H1 (cell line): ENCODE results near the gene SPIRE1. TPM values are rescaled to one million over a fixed set of nuclear protein-coding genes. Genes with fewer than 3 reads are reported as not detected.

Experiments
- BCL11A ChIP-seq, 2 experiments: IDR thresholded peaks; one replicate each; pipeline ENCODE4 v1.6.1; 2011; ENCODE audit warnings: low read depth in 2 of 2, low read length in 2 of 2, mild to moderate bottlenecking in 2 of 2
- CHD1 ChIP-seq: IDR thresholded peaks from 2 replicates; pipeline ENCODE4 v1.6.1; 2012; ENCODE audit warnings: low read depth, low read length, improper control_type of control experiment
- CHD2 ChIP-seq: IDR thresholded peaks from 2 replicates; pipeline ENCODE4 v1.6.1; 2012; ENCODE audit warnings: low read length, improper control_type of control experiment
- CREB1 ChIP-seq: IDR thresholded peaks from 2 replicates; pipeline ENCODE4 v1.6.1; 2012; ENCODE audit warnings: inconsistent platforms
- HDAC2 ChIP-seq, 2 experiments: fragments of 300-600 bp in 1 of 2; sonication (generic) in 1 of 2; IDR thresholded peaks; 2 replicates each; pipeline ENCODE4 v1.6.1; 2011 to 2012; ENCODE audit warnings: low read depth in 2 of 2, low read length in 2 of 2, mild to moderate bottlenecking in 2 of 2, moderate library complexity in 2 of 2, borderline replicate concordance in 1 of 2, inconsistent platforms in 1 of 2
- polyA plus RNA-seq, 7 experiments: library from polyadenylated mRNA; depleted of rRNA in 3 of 7; stranded (reverse) in 5 of 7; unstranded in 2 of 7; fragments of >200 nt in 5 of 7; fragments of 200-250 nt in 2 of 7; gene quantifications; 1 replicate in 5 of 7; 2 replicates in 1 of 7; 4 replicates in 1 of 7; pipeline versions ENCODE4 v1.2.1 to v1.2.3, GENCODE V29; 2011 to 2013; ENCODE audit warnings: missing spikeins in 2 of 7, mixed read lengths in 2 of 7
- total RNA-seq: library from RNA; stranded (reverse); fragmentation: NEBNext Ultra II Directional; extraction: Animal tissue kit (Norgen Biotek cat#: 25700); gene quantifications from 2 replicates; pipeline ENCODE4 v1.2.1, GENCODE V29; 2021
- TF ChIP-seq, protein P1 (sequence below): fragments of 300-600 bp; sonication (generic); IDR thresholded peaks from 2 replicates; pipeline ENCODE4 v1.7.1; 2012; ENCODE audit warnings: low read length, moderate library complexity, mild to moderate bottlenecking, inconsistent platforms; ENCODE audit not compliant: insufficient replicate concordance
- TF ChIP-seq, protein P2 (sequence below): IDR thresholded peaks from 2 replicates; pipeline ENCODE4 v1.6.1; 2012; ENCODE audit warnings: inconsistent platforms

The SPIRE1 gene
- total and polyA plus RNA-seq, 2 of the 8 experiments (the other 6 are each of a cell fraction or from before 2014, with no cell fraction given): 6.0 to 21.5 TPM

DNA sequence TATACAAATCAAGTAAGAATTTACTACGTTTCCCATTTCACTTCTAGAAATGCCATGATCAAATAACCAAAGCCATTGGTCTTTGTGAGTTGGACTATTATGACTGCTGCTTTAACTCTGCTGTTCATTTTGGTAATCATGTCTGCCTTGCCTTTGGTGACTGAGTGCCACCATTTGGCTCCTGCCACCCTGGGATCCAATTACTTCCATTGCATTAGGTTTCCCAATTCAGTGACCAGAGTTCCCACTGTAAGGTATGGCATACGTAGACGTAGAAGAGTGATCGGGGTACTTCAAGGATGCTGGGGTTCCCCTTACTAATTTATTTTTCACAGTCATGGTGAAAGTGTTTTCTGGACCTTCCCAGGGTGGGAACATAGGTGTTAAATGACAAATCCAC is 90.1 kb downstream of the SPIRE1 start (continued):
- TF ChIP-seq, protein P1, sequence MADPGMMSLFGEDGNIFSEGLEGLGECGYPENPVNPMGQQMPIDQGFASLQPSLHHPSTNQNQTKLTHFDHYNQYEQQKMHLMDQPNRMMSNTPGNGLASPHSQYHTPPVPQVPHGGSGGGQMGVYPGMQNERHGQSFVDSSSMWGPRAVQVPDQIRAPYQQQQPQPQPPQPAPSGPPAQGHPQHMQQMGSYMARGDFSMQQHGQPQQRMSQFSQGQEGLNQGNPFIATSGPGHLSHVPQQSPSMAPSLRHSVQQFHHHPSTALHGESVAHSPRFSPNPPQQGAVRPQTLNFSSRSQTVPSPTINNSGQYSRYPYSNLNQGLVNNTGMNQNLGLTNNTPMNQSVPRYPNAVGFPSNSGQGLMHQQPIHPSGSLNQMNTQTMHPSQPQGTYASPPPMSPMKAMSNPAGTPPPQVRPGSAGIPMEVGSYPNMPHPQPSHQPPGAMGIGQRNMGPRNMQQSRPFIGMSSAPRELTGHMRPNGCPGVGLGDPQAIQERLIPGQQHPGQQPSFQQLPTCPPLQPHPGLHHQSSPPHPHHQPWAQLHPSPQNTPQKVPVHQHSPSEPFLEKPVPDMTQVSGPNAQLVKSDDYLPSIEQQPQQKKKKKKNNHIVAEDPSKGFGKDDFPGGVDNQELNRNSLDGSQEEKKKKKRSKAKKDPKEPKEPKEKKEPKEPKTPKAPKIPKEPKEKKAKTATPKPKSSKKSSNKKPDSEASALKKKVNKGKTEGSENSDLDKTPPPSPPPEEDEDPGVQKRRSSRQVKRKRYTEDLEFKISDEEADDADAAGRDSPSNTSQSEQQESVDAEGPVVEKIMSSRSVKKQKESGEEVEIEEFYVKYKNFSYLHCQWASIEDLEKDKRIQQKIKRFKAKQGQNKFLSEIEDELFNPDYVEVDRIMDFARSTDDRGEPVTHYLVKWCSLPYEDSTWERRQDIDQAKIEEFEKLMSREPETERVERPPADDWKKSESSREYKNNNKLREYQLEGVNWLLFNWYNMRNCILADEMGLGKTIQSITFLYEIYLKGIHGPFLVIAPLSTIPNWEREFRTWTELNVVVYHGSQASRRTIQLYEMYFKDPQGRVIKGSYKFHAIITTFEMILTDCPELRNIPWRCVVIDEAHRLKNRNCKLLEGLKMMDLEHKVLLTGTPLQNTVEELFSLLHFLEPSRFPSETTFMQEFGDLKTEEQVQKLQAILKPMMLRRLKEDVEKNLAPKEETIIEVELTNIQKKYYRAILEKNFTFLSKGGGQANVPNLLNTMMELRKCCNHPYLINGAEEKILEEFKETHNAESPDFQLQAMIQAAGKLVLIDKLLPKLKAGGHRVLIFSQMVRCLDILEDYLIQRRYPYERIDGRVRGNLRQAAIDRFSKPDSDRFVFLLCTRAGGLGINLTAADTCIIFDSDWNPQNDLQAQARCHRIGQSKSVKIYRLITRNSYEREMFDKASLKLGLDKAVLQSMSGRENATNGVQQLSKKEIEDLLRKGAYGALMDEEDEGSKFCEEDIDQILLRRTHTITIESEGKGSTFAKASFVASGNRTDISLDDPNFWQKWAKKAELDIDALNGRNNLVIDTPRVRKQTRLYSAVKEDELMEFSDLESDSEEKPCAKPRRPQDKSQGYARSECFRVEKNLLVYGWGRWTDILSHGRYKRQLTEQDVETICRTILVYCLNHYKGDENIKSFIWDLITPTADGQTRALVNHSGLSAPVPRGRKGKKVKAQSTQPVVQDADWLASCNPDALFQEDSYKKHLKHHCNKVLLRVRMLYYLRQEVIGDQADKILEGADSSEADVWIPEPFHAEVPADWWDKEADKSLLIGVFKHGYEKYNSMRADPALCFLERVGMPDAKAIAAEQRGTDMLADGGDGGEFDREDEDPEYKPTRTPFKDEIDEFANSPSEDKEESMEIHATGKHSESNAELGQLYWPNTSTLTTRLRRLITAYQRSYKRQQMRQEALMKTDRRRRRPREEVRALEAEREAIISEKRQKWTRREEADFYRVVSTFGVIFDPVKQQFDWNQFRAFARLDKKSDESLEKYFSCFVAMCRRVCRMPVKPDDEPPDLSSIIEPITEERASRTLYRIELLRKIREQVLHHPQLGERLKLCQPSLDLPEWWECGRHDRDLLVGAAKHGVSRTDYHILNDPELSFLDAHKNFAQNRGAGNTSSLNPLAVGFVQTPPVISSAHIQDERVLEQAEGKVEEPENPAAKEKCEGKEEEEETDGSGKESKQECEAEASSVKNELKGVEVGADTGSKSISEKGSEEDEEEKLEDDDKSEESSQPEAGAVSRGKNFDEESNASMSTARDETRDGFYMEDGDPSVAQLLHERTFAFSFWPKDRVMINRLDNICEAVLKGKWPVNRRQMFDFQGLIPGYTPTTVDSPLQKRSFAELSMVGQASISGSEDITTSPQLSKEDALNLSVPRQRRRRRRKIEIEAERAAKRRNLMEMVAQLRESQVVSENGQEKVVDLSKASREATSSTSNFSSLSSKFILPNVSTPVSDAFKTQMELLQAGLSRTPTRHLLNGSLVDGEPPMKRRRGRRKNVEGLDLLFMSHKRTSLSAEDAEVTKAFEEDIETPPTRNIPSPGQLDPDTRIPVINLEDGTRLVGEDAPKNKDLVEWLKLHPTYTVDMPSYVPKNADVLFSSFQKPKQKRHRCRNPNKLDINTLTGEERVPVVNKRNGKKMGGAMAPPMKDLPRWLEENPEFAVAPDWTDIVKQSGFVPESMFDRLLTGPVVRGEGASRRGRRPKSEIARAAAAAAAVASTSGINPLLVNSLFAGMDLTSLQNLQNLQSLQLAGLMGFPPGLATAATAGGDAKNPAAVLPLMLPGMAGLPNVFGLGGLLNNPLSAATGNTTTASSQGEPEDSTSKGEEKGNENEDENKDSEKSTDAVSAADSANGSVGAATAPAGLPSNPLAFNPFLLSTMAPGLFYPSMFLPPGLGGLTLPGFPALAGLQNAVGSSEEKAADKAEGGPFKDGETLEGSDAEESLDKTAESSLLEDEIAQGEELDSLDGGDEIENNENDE: no peak
- TF ChIP-seq, protein P2, sequence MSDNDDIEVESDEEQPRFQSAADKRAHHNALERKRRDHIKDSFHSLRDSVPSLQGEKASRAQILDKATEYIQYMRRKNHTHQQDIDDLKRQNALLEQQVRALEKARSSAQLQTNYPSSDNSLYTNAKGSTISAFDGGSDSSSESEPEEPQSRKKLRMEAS: no peak
- TF ChIP-seq BCL11A (IDR thresholded peaks at IDR 0.05; ENCODE audit: low read depth in 2 of 2, low read length in 2 of 2) (no peak), CHD1 (no peak), CHD2 (no peak), HDAC2 (IDR thresholded peaks at IDR 0.05; ENCODE audit: borderline replicate concordance in 1 of 2, low read depth in 2 of 2, low read length in 2 of 2) (no peak), CREB1 (no peak)
